Airway epithelial cell (primary cell): ENCODE results near the gene IFNAR2. TPM values are rescaled to one million over a fixed set of nuclear protein-coding genes. Genes with fewer than 3 reads are reported as not detected.

ENCODE experiments used
- total RNA-seq: library from RNA; depleted of rRNA; stranded (reverse); fragments of >200 nt; gene quantifications from 2 replicates; pipeline ENCODE4 v1.2.3, GENCODE V29; 2015

IFNAR2 gene
- total RNA-seq: 2.6 and 7.3 TPM in 2 replicates

GRCh38 chr21:33229784-33230544 lies at the start of gene IFNAR2:
TSS of gene IFNAR2 (plus strand) at chr21:33229938. CDS start at chr21:33241923, 11,985 bp downstream.

GRCh38 chr21:33266050-33266788 lies 36.5 kb downstream of the IFNAR2 start, which contains the start of gene IL10RB:
TSS of gene IL10RB (plus strand) at chr21:33266367. CDS start at chr21:33266466, 99 bp downstream.

Other genes with a start within 250 kb of the IFNAR2 start
- gene OLIG2, start 204.0 kb upstream of the IFNAR2 start, total RNA-seq: not detected in 2 replicates
- gene OLIG1, start 159.8 kb upstream of the IFNAR2 start, total RNA-seq: not detected in 2 replicates
- 18.1 and 18.4 TPM in 2 replicates for gene IL10RB, start 36.4 kb downstream of the IFNAR2 start, total RNA-seq
- 16.6 and 16.8 TPM in 2 replicates for gene IFNAR1, start 95.0 kb downstream of the IFNAR2 start, total RNA-seq
- gene IFNGR2, start 173.5 kb downstream of the IFNAR2 start, total RNA-seq: 57.6 and 72.9 TPM in 2 replicates